CD4-positive, alpha-beta T cell treated with Interleukin-21 for 1 hour (primary cell): ENCODE measurements around the gene NSD2.

Experiments used
- DNase-seq: peaks from one replicate; pipeline ENCODE4 v3.0.0-alpha.2; 2020

The NSD2 gene

GRCh38 chr4:1866189-1866661, 5.0 kb upstream of the NSD2 start:
- DNase-seq, result no peak

DNA sequence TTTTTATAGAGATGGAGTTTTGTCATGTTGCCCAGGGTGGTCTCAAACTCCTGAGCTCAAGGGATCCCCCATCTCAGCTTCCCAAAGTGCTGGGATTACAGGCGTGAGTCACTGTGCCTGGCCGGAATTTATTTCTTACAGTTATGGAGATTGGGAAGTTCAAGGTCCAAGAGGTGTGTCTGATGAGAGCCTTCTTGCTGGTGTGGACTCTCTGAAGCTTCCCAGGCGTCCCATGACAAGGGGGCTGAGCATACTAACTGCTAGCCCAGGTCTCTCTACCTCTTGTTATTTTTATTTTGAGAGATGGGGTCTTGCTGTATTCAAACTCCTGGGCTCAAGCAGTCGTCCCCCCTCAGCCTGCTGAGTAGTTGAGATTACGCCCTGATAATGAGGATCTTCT, 2.9 kb upstream of the NSD2 start:
- DNase-seq, result no peak

DNA sequence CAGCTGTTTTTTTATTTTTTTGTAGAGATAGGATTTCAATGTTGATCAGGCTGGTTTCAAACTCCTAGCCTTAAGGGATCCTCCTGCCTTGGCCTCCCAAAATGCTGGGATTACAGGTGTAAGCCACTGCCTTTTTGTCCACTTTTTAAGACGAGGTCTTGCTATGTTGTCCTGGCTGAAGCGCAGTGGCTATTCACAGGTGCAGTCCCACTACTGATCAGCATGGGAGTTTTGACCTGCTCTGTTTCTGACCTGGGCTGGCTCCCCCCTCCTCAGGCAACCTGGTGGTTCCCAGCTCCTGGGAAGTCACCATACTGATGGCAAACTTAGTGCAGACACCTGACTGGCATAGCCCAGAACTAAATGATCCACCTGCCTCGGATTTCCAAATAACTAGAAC, 2.3 kb upstream of the NSD2 start:
- no peak for DNase-seq

- DNase-seq, result no peak
Observed at GRCh38 chr4:1869530-1870327, 1.5 kb upstream of the NSD2 start.

DNA sequence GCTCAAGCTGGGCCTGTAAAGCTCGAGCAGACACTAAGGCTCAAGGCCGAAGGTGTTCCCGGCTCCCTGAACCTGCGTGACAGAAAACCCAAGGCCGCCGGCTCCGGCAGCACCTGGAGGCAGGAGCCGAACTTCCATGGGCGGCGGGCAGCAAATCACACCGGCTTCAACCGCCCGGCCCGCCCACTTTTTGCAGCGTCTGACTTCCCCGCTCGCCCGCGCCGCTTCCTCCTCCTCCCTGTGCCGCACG, 940 bp upstream of the NSD2 start:
- peak; percentile 86 for DNase-seq

GRCh38 chr4:1871471-1872021, 353 bp downstream of the NSD2 start:
- no peak for DNase-seq

- DNase-seq, result peak; percentile 25
Observed at GRCh38 chr4:1872870-1873269, 1.7 kb downstream of the NSD2 start.

- DNase-seq, result no peak
Observed at GRCh38 chr4:1873291-1873690, 2.1 kb downstream of the NSD2 start.

DNA sequence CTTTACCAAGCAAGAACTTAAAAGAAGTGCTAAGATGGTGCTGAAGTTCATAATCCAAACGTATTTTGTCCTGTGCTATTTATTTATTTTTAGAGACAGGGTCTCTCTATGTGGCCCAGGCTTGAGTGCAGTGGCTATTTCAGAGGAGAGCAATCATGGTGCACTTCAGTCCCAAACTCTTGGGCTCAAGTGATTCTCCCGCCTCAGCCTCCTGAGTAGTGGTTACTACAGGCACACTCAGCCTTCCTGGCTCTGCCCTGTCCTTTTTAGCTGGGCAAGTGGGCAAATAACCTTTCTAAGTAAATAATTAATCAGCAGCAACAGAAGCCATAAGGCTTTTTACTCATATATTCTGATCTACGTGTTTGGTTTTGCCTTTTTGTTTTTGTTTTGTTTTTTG, 2.6 kb downstream of the NSD2 start:
- no peak for DNase-seq

DNA sequence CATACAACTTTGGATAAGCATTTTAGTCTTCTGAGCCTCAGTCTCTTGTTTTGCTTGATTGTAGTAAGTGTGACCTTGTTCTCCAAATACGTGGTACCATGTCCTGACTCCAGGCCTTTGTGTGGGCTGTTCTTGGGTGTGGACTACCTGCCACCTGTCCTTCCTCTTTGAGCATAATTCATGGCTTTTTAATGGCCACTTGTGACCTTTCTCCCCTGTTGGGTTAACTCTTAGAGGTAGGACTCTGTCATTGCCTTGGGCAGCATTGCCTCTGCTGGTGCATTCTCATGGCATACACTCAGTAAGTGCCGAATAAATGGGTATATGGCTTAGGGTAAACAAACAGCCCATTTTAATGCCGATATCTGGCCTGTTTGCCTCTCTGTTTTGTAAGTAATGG, 3.0 kb downstream of the NSD2 start:
- DNase-seq, result no peak

DNA sequence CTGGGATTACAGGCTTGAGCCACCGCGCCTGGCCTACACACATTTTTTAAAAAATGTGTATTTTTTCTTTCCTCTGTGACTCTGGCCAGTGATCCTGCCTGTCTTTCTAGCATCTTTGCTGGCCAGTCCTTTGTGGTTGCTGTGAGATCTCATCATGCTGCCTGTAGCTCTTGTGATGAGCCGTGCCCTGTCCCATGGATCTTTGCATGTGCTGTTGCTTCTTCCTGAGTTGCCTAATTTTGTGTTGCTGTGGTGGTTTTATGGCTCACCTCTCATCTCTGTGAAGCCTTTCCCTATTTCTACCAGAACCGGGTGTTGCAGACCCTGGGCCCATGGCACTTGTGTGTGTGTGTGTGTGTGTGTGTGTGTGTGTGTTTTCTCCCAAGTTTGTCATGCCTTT, 8.3 kb downstream of the NSD2 start:
- DNase-seq, result no peak

DNA sequence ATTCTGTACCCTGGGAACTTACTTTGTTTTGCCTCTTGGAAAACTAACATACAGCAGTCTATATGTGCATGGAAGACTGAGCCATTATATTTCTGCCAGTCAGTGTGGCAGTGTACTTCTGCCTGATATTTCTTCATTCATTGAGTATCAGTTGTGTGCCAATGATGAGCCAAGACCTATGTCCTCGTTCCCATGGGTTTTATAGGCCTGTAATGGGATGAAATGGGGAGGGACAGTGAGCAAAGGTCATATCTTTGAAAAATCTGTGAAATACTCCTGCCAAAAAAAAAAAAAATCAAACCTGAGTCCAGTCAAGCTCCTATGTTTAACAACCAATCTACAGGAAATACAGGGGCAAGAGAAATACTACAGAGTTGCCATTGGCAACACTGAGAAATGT, 9.1 kb downstream of the NSD2 start:
- no peak for DNase-seq

GRCh38 chr4:1882850-1883271, 11.7 kb downstream of the NSD2 start:
- no peak for DNase-seq

- no peak for DNase-seq
Observed at GRCh38 chr4:1883583-1883982, 12.4 kb downstream of the NSD2 start.

DNA sequence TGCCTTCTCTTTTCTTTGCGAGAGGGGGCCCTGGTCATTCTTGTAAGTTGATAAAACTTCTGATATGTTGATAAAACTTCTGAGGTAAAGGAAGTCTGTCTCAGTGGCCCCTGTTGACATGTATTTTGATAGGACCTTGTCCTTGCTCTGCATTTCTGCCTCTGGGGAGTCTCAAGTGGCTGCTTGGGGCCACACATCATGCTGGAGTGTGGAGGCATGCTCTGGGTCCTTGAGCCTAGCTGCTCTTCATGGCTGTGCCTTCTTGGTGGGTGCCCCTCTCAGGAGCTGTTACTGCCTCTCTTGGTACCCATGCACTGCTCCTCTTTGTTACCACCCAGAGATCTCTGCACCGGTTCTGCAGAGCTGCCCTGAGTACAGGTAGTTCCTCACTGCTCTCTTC, 14.2 kb downstream of the NSD2 start:
- DNase-seq, result no peak

- no peak for DNase-seq
Observed at GRCh38 chr4:1887052-1887451, 15.9 kb downstream of the NSD2 start.

DNA sequence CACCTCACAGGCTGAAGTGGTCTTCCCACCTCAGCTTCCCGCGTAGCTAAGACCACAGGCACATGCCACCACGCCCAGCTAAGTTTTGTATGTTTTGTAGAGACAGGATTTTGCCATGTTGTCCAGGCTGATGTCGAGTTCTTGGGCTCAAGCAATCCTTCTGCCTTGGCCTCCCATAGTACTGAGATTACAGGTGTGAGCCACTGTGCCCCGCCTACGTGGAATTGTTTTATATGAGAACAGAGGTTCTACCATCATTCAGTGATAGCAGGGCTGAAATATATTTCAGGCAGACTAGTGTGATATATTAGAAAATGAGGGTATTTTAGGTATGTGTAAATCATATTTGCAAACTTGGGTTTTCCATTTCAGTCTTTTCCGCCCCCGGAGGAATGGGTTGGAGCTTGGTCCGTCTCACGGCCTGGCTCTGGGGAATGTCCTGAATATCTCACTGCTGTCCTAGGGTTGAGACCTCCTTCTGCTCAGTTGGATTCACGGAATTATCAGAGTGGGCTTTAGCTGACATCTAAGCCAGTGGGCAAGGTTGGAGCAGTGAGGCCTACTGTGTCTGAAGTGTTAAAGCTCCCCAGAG, 19.9 kb downstream of the NSD2 start:
- DNase-seq, result no peak

DNA sequence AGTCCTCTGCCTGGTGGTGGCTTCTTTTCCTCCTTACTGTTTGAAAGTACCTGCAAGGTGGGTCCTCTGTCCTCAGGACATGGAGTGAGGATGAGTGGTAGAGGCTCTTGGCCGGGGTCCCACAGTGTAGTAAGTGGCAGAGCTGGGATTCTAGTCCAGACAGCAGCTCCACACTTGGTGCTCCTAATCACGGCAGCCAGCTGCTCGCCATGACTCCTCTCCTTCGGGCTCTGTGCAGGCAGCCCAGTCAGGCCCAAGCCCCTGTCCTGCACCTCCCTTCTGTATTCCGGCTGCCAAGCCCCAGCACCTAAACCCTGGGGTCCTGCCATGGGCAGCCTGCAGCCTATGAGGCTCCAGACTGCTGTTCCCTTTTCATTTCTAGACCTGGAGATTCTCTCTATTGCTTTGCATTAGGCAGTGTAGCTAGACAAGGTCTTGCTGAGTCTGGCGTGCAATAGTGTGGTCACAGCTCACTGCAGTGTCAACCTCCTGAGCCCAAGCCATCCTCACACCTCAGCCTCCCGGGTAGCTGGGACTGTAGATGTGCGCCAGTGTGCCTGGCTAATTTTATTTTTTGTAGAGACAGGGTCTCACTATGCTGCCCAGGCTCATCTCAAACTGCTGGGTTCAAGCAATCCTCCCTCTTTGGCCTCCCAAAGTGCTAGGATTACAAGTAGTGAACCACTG, 24.9 kb downstream of the NSD2 start:
- no peak for DNase-seq

DNA sequence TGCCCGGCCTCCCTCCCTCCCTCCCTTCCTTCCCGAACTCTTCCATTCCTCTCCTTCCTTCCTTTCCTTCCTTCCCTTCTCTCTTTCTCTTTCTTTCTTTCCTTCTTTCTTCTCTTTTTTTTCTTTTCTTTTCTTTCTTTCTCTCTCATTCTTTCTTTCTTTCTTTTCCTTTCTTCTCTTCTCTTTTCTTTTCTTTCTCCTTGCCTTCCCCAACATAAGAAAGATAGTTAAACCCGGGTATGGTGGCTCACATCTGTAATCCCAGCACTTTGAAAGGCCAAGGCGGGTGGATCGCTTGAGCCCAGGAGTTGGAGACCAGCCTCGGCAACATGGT, 25.4 kb downstream of the NSD2 start:
- DNase-seq, result no peak

GRCh38 chr4:1898007-1898406, 26.8 kb downstream of the NSD2 start:
- DNase-seq, result no peak

GRCh38 chr4:1898681-1899080, 27.5 kb downstream of the NSD2 start:
- no peak for DNase-seq

GRCh38 chr4:1899149-1900086, 28.2 kb downstream of the NSD2 start:
- DNase-seq, result peak; percentile 82

- no peak for DNase-seq
Observed at GRCh38 chr4:1900087-1900433, 28.9 kb downstream of the NSD2 start.
